A549 (cell line): Measurements from ENCODE around the gene ZNF618. TPM values are rescaled to one million over a fixed set of nuclear protein-coding genes. Genes with fewer than 3 reads are reported as not detected.
"Not testable (repeated sequence)": the region's sequence is repeated elsewhere in the genome, so short reads cannot be mapped to it uniquely, and the experiment has no call there.

Source experiments
- ATAC-seq, 2 experiments: fragments of 200-7000 bp in 1 of 2; fragments of >200 bp in 1 of 2; cut with Nextera tagmentation in 1 of 2; cut with Tn5 transposase in 1 of 2; 3 replicates each; pipeline versions ENCODE4 v1.8.0 to v1.9.1; 2018 to 2020; ENCODE audit warnings: mild to moderate bottlenecking in 1 of 2, moderate library complexity in 1 of 2
- CTCF ChIA-PET: fragments of 300-600 bp; sonication (Branson Sonifier 250); formaldehyde crosslinking; extraction: SDS; loops from one replicate; lab custom pipeline; 2021; ENCODE audit warnings: antibody characterized with exemption, inconsistent platforms; lab: Yijun Ruan, JAX
- POLR2A ChIA-PET: fragments of 350-600 bp; formaldehyde crosslinking; extraction: SDS; loops from one replicate; lab custom pipeline; 2021; ENCODE audit warnings: antibody characterized with exemption, inconsistent platforms; lab: Yijun Ruan, JAX
- DNase-seq, 2 experiments: peaks; one replicate each; pipeline versions ENCODE4 v3.0.0 to v3.0.0-alpha.2; 2011 to 2016; ENCODE audit warnings: low read depth in 1 of 2, low spot score in 1 of 2
- FAIRE-seq: peaks from 2 replicates; lab custom pipeline; 2011; peaks lifted over from hg19 to GRCh38; lab: Jason Lieb, UNC
- H3K27ac ChIP-seq, 2 experiments: fragments of >200 bp; sonication (Bioruptor Twin); formaldehyde crosslinking; 3 replicates each; pipeline ENCODE4 v1.5.1; 2016 to 2017
- H3K4me1 ChIP-seq: fragments of >200 bp; sonication (Bioruptor Twin); formaldehyde crosslinking; 3 replicates; pipeline ENCODE4 v1.6.1; 2016
- H3K4me2 ChIP-seq: fragments of >200 bp; sonication (Bioruptor Twin); formaldehyde crosslinking; 3 replicates; pipeline ENCODE4 v1.6.1; 2016
- H3K4me3 ChIP-seq: fragments of >200 bp; sonication (Bioruptor Twin); formaldehyde crosslinking; 3 replicates; pipeline ENCODE4 v1.5.1; 2016
- H3K9me3 ChIP-seq: fragments of >200 bp; sonication (Bioruptor Twin); formaldehyde crosslinking; 3 replicates; pipeline ENCODE4 v1.6.1; 2016
- CEBPB ChIP-seq, 2 experiments: fragments of >200 bp in 1 of 2; sonication (Bioruptor Twin) in 1 of 2; formaldehyde crosslinking in 1 of 2; IDR thresholded peaks; 2 replicates each; pipeline ENCODE4 v1.6.1; 2012 to 2016
- EHMT2 ChIP-seq: fragments of 200-600 bp; sonication (generic); IDR thresholded peaks from 2 replicates; pipeline ENCODE4 v1.6.1; 2016; ENCODE audit warnings: antibody characterized with exemption, low read depth, mild to moderate bottlenecking, moderate library complexity
- HDAC2 ChIP-seq: fragments of 200-600 bp; sonication (generic); IDR thresholded peaks from 2 replicates; pipeline ENCODE4 v1.6.1; 2016
- HEYL ChIP-seq: fragments of 250-450 bp; sonication (Bioruptor Pico); IDR thresholded peaks from 2 replicates; pipeline ENCODE4 v1.8.0; 2021; ENCODE audit warnings: mild to moderate bottlenecking, moderate library complexity
- HOXB5 ChIP-seq: fragments of 250-450 bp; sonication (Bioruptor Pico); IDR thresholded peaks from 2 replicates; pipeline ENCODE4 v1.5.0; 2020; ENCODE audit warnings: mild to moderate bottlenecking, moderate library complexity
- JUN ChIP-seq, 2 experiments: fragments of >200 bp; sonication (Bioruptor Twin); formaldehyde crosslinking; IDR thresholded peaks; 2 replicates in 1 of 2; 3 replicates in 1 of 2; pipeline ENCODE4 v1.6.1; 2016 to 2017
- MAFK ChIP-seq: fragments of 450-650 bp; IDR thresholded peaks from 2 replicates; pipeline ENCODE4 v1.6.1; 2014; ENCODE audit not compliant: partially characterized antibody
- MYC ChIP-seq: IDR thresholded peaks from 2 replicates; pipeline ENCODE4 v1.6.1; 2012; ENCODE audit warnings: mild to moderate bottlenecking, inconsistent platforms, low read length, improper control_type of control experiment, borderline replicate concordance
- NR3C1 ChIP-seq: fragments of >200 bp; sonication (Bioruptor Twin); formaldehyde crosslinking; IDR thresholded peaks from 3 replicates; pipeline ENCODE4 v1.6.1; 2017
- POLR2A ChIP-seq: IDR thresholded peaks from 2 replicates; pipeline ENCODE4 v1.6.1; 2012; ENCODE audit warnings: mild to moderate bottlenecking, low read length
- RARB ChIP-seq: fragments of 250-450 bp; sonication (Bioruptor Pico); IDR thresholded peaks from 2 replicates; pipeline ENCODE4 v1.8.0; 2021; ENCODE audit warnings: mild to moderate bottlenecking, moderate library complexity
- RNF2 ChIP-seq: fragments of 200-600 bp; sonication (generic); IDR thresholded peaks from 2 replicates; pipeline ENCODE4 v1.6.1; 2016; ENCODE audit warnings: low read depth, mild to moderate bottlenecking, antibody characterized with exemption, moderate library complexity, borderline replicate concordance
- ZSCAN20 ChIP-seq: fragments of 250-450 bp; sonication (Bioruptor Pico); IDR thresholded peaks from 2 replicates; pipeline ENCODE4 v1.8.0; 2022; ENCODE audit warnings: mild to moderate bottlenecking, moderate library complexity
- WGBS: methylation state at CpG from one replicate; pipeline ENCODE4 v1.1.6; 2017; ENCODE audit errors: missing lambda C conversion rate; 5-methylcytosine and 5-hydroxymethylcytosine counted together
- polyA plus RNA-seq, 4 experiments: library from polyadenylated mRNA; depleted of rRNA in 3 of 4; stranded (reverse); fragments of >200 nt; fragmentation: RNase III in 1 of 4; extraction: RNeasy Plus Mini Kit Qiagen cat#74134 plus additional on column Dnase treatment in 1 of 4; gene quantifications; 2 replicates in 3 of 4; 3 replicates in 1 of 4; pipeline ENCODE4 v1.2.3, GENCODE V29; 2011 to 2017
- TF ChIP-seq, protein P1 (sequence below): IDR thresholded peaks from 2 replicates; pipeline ENCODE4 v1.6.1; 2012
- TF ChIP-seq, protein P2 (sequence below): fragments of 250-450 bp; sonication (Bioruptor Pico); IDR thresholded peaks from 2 replicates; pipeline ENCODE4 v1.5.0; 2021; ENCODE audit warnings: mild to moderate bottlenecking, moderate library complexity, borderline replicate concordance
- TF ChIP-seq, protein P3 (sequence below): fragments of >200 bp; sonication (Bioruptor Twin); formaldehyde crosslinking; IDR thresholded peaks from 2 replicates; pipeline ENCODE4 v1.6.1; 2016

ZNF618 gene
- polyA plus RNA-seq, 2 of the 4 experiments (the other 2 are of a cell fraction), result 9.0 to 10.0 TPM

DNA sequence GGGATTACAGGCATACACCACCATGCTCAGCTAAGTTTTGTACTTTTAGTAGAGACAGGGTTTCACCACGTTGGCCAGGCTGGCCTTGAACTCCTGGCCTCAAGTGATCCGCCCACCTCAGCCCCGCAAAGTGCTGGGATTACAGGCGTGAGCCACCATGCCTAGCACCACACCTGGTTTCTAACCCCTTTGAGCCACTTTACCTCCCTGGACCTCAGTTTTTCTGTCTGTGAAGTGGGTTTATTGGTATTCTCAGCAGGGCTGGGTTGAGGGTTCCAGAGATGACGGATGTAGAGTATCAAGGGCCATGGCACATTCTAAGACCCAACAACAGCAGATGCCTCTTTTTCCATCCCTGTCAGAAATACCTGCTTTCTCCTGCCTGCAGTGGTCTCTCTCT lies 163.4 kb downstream of the ZNF618 start:
- no peak for TF ChIP-seq RARB (CRISPR knock-in tag)
- TF ChIP-seq, protein P1, sequence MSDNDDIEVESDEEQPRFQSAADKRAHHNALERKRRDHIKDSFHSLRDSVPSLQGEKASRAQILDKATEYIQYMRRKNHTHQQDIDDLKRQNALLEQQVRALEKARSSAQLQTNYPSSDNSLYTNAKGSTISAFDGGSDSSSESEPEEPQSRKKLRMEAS, result no peak
- no peak for TF ChIP-seq EHMT2
- TF ChIP-seq, all 56 proteins: peak for 0
- ChIA-PET CTCF (interaction anchor here (0.6 to 1.9 kb wide), 3 partner anchors 26 to 221 kb away, joined by 3 to 9 read pairs (median 3); no protein-coding TSS in a partner anchor), POLR2A (no interaction called here)
- ATAC-seq, result no peak
- Histone ChIP-seq H3K4me2 (no peak overlapping the region), H3K4me3 (no peak overlapping the region), H3K9me3 (no peaks in the 10 kb centered on the region), H3K27ac (no peak overlapping the region), H3K4me1 (no peaks in the 10 kb centered on the region)
- no peak for FAIRE-seq
- 88% methylated on average over 5 of the region's 5 CpGs for WGBS
- DNase-seq, result no peak

DNA sequence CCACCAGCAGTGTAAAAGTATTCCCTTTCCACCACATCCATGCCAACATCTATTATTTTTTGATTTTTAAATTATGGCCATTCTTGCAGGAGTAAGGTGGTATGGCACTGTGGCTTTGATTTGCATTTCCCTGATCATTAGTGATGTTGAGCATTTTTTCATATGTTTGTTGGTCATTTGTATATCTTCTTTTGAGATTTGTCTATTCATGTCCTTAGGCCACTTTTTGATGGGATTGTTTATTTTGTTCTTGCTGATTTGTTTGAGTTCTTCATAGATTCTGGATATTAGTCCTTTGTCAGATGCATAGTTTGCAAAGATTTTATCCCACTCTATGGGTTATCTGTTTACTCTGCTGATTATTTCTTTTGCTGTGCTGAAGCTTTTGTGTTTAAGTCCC lies 167.6 kb downstream of the ZNF618 start:
- CTCF ChIA-PET, result interaction anchor here (1.4 to 2.5 kb wide), 3 partner anchors 10 to 39 kb away, joined by 4 to 8 read pairs (median 4); no protein-coding TSS in a partner anchor
- POLR2A ChIA-PET, result not testable (repeated sequence)

DNA sequence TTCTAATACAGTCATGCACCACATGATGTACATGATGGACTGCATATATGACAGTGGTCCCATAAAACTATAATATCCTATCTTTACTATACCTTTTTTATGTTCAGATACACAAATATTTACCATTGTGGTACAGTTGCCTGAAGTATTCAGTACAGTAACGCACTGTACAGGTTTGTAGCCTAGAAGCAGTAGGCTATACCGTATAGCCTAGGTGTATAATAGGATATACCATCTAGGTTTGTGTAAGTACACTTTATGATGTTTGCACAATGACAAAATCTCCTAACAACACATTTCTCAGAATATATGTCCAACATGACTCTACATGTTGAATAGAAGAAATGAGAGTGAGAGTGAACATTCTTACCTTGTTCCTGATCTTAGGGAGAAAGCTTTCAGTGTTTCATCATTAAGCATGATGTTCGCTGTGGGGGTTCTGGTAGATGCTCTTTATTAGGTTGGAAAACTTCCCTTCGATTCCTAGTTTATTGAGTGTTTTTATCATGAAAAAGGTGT lies 170.2 kb downstream of the ZNF618 start:
- ChIA-PET CTCF (interaction anchor here (0.6 to 2.0 kb wide), 4 partner anchors 12 to 262 kb away, joined by 3 to 7 read pairs (median 3); no protein-coding TSS in a partner anchor), POLR2A (no interaction called here)
- no peaks in the 10 kb centered on the region for H3K4me1 ChIP-seq
- no peak overlapping the region for H3K27ac ChIP-seq
- no peaks in the 10 kb centered on the region for H3K9me3 ChIP-seq
- TF ChIP-seq, protein P2, sequence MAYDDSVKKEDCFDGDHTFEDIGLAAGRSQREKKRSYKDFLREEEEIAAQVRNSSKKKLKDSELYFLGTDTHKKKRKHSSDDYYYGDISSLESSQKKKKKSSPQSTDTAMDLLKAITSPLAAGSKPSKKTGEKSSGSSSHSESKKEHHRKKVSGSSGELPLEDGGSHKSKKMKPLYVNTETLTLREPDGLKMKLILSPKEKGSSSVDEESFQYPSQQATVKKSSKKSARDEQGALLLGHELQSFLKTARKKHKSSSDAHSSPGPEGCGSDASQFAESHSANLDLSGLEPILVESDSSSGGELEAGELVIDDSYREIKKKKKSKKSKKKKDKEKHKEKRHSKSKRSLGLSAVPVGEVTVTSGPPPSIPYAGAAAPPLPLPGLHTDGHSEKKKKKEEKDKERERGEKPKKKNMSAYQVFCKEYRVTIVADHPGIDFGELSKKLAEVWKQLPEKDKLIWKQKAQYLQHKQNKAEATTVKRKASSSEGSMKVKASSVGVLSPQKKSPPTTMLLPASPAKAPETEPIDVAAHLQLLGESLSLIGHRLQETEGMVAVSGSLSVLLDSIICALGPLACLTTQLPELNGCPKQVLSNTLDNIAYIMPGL, result no peak
- TF ChIP-seq CEBPB (IDR thresholded peaks at IDR 0.05) (no peak), ZSCAN20 (CRISPR knock-in tag) (no peak), POLR2A (no peak), HDAC2 (no peak)
- no peak for DNase-seq
- FAIRE-seq, result no peak
- 93% methylated on average over 4 of the region's 4 CpGs for WGBS
- no peak overlapping the region for H3K4me3 ChIP-seq
- ATAC-seq, result no peak
- no peak overlapping the region for H3K4me2 ChIP-seq

More for the DNA sequence above, 167.6 kb downstream of the ZNF618 start:
- H3K4me3 ChIP-seq, H3K9me3 ChIP-seq, H3K4me1 ChIP-seq, ATAC-seq, FAIRE-seq, DNase-seq, H3K27ac ChIP-seq, H3K4me2 ChIP-seq: not testable (repeated sequence)

DNA sequence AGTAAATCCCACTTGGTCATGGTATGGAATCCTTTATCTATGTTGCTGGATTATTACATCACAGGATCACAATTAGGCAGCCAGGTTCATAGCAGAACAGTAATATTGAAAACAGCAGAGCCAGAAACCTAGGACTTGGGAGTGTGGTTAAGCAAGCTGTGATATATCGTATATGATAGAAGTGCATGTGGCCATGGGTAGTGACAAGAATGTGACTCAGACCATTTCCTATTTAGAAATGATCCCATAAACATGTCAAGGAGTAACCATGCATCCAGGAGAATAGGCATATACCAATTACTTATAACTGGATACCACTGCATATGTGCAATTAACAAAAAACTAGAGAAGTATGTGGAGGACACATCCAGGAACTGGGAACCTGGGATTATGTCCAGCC lies 170.8 kb downstream of the ZNF618 start:
- 90% methylated on average over 1 of the region's 1 CpG for WGBS
- Histone ChIP-seq H3K27ac (no peak overlapping the region), H3K4me3 (no peak overlapping the region), H3K4me2 (no peak overlapping the region), H3K9me3 (no peaks in the 10 kb centered on the region), H3K4me1 (no peaks in the 10 kb centered on the region)
- ChIA-PET CTCF (interaction anchor here (1.0 to 2.0 kb wide), 5 partner anchors 12 to 51 kb away, joined by 3 to 7 read pairs (median 3); no protein-coding TSS in a partner anchor), POLR2A (no interaction called here)
- TF ChIP-seq, protein P3, sequence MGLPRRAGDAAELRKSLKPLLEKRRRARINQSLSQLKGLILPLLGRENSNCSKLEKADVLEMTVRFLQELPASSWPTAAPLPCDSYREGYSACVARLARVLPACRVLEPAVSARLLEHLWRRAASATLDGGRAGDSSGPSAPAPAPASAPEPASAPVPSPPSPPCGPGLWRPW, result no peak
- no peak for TF ChIP-seq HOXB5
- no peak for TF ChIP-seq POLR2A
- TF ChIP-seq HEYL (CRISPR knock-in tag), result no peak
- TF ChIP-seq JUN (IDR thresholded peaks at IDR 0.05), result no peak
- no peak for TF ChIP-seq RARB (CRISPR knock-in tag)
- TF ChIP-seq MAFK, result no peak
- no peak for TF ChIP-seq RNF2
- TF ChIP-seq MYC, result no peak
- no peak for TF ChIP-seq NR3C1
- TF ChIP-seq, protein P1, result no peak
- TF ChIP-seq, protein P2, result no peak
- no peak for DNase-seq
- ATAC-seq, result no peak
- no peak for FAIRE-seq
